Activated B cell treated with CpG ODN at 0.5 μM for 24 hours (primary cell): ENCODE data around the gene SLC6A3. TPM values are rescaled to one million over a fixed set of nuclear protein-coding genes. Genes with fewer than 3 reads are reported as not detected.
A peak's percentile ranks its signal among the peaks of the same experiment; 100 is the strongest.

Experiments used
- ATAC-seq: fragments of 200-7000 bp; cut with Tn5 transposase; one replicate; pipeline ENCODE4 v1.10.0; 2021; ENCODE audit warnings: low read depth, mild to moderate bottlenecking, moderate library complexity
- CTCF ChIA-PET: fragments of 350-600 bp; sonication (Branson Sonifier 250); formaldehyde crosslinking; loops from one replicate; lab custom pipeline; 2021; ENCODE audit warnings: antibody characterized with exemption; lab: Charles Lee
- POLR2A ChIA-PET: fragments of 350-600 bp; sonication (Branson Sonifier 250); formaldehyde crosslinking; loops from one replicate; lab custom pipeline; 2021; ENCODE audit warnings: antibody characterized with exemption; lab: Charles Lee
- DNase-seq: peaks from one replicate; pipeline ENCODE4 v3.0.0; 2022
- H3K27ac Mint-ChIP-seq: one replicate; pipeline ENCODE4 v1.8.0; 2020; ENCODE audit warnings: mixed read lengths
- H3K27me3 Mint-ChIP-seq: one replicate; pipeline ENCODE4 v1.8.0; 2021; ENCODE audit warnings: mixed read lengths
- H3K36me3 Mint-ChIP-seq: one replicate; pipeline ENCODE4 v1.8.0; 2021; ENCODE audit warnings: low read depth, mixed read lengths
- H3K4me1 Mint-ChIP-seq: one replicate; pipeline ENCODE4 v1.8.0; 2021; ENCODE audit warnings: mixed read lengths
- H3K4me3 Mint-ChIP-seq: one replicate; pipeline ENCODE4 v1.8.0; 2020; ENCODE audit warnings: mild to moderate bottlenecking, mixed read lengths
- H3K9me3 Mint-ChIP-seq: one replicate; pipeline ENCODE4 v1.8.0; 2020; ENCODE audit warnings: mixed read lengths
- CTCF ChIP-seq: fragments of 200-600 bp; IDR thresholded peaks from one replicate; pipeline ENCODE4 v1.8.0; 2022; ENCODE audit warnings: antibody characterized with exemption, mild to moderate bottlenecking
- intact Hi-C: fragments of 100-400 bp; cut with micrococcal nuclease; formaldehyde crosslinking; loops from one replicate; pipeline ENCODE4 v1.15.1; 2024
- total RNA-seq: library from RNA; stranded (reverse); gene quantifications from 2 replicates; pipeline ENCODE4 v1.2.3, GENCODE V29; 2022

SLC6A3 gene
- total RNA-seq, 1 donor from 2014 or later, result 2.0 TPM

GRCh38 chr5:1345876-1346626 lies 99.2 kb downstream of the SLC6A3 start:
- Mint-ChIP-seq H3K27me3 (no peaks in the 10 kb centered on the region), H3K4me3 (peak overlapping the region; percentile 77), H3K9me3 (no peaks in the 10 kb centered on the region), H3K27ac (peak overlapping the region; percentile 26), H3K4me1 (peaks cover 36% of the 10 kb centered on the region), H3K36me3 (peaks cover 23% of the 10 kb centered on the region)
- intact Hi-C loops, result loop anchor here (1.0 to 10.0 kb wide), 6 partner anchors 21 to 295 kb away; partner anchors contain the start of gene LPCAT1
- TF ChIP-seq CTCF, result no peak
- POLR2A ChIA-PET, result interaction anchor here (0.5 to 2.9 kb wide), 9 partner anchors 18 to 818 kb away, joined by 3 to 14 read pairs (median 6); no protein-coding TSS in a partner anchor
- CTCF ChIA-PET, result no interaction called here
- DNase-seq, result no peak
- no peak for ATAC-seq

- no peak for TF ChIP-seq CTCF
- DNase-seq, result peak; percentile 92
- H3K4me3 Mint-ChIP-seq, result peak within 1 kb of the TSS; percentile 88
- H3K27me3 Mint-ChIP-seq, result no peaks in the 10 kb centered on the region
- no peaks in the 10 kb centered on the region for H3K9me3 Mint-ChIP-seq
- intact Hi-C loops, result loop anchor here (1.0 to 10.0 kb wide), 6 partner anchors 22 to 296 kb away; partner anchors contain the start of gene LPCAT1
- peaks cover 31% of the 10 kb centered on the region for H3K36me3 Mint-ChIP-seq
- POLR2A ChIA-PET, result interaction anchor here (0.6 to 2.9 kb wide), 13 partner anchors 17 to 290 kb away, joined by 3 to 14 read pairs (median 4); no protein-coding TSS in a partner anchor
- peaks cover 37% of the 10 kb centered on the region for H3K4me1 Mint-ChIP-seq
- H3K27ac Mint-ChIP-seq, result peak within 1 kb of the TSS; percentile 80
- peak; percentile 94 for ATAC-seq
- CTCF ChIA-PET, result interaction anchor here (1.0 kb wide), 2 partner anchors 41 to 249 kb away, joined by 3 read pairs; no protein-coding TSS in a partner anchor
Observed at GRCh38 chr5:1344975-1345838, 100.0 kb downstream of the SLC6A3 start, which contains the start of gene CLPTM1L. Gene CLPTM1L, minus strand, starts transcription at chr5:1345099. Its CDS starts 258 bp downstream, at chr5:1344841.

- intact Hi-C loops, result loop anchor here (2.0 to 10.0 kb wide), 3 partner anchors 141 to 297 kb away; partner anchors contain the start of gene LPCAT1
- POLR2A ChIA-PET, result interaction anchor here (0.6 to 2.9 kb wide), 14 partner anchors 18 to 290 kb away, joined by 3 to 14 read pairs (median 4); no protein-coding TSS in a partner anchor
- H3K27me3 Mint-ChIP-seq, result no peaks in the 10 kb centered on the region
- peaks cover 35% of the 10 kb centered on the region for H3K36me3 Mint-ChIP-seq
- peak overlapping the region; percentile 88 for H3K4me3 Mint-ChIP-seq
- CTCF ChIA-PET, result interaction anchor here (1.0 kb wide), 2 partner anchors 42 to 250 kb away, joined by 3 read pairs; no protein-coding TSS in a partner anchor
- H3K27ac Mint-ChIP-seq, result peak overlapping the region; percentile 80
- H3K4me1 Mint-ChIP-seq, result peaks cover 37% of the 10 kb centered on the region
- no peak for TF ChIP-seq CTCF
- ATAC-seq, result no peak
- DNase-seq, result no peak
- no peaks in the 10 kb centered on the region for H3K9me3 Mint-ChIP-seq
Observed at GRCh38 chr5:1343931-1344901, 101.0 kb downstream of the SLC6A3 start.

GRCh38 chr5:1343315-1343751 lies 101.9 kb downstream of the SLC6A3 start:
- Mint-ChIP-seq H3K27ac (peak overlapping the region; percentile 80), H3K9me3 (no peaks in the 10 kb centered on the region), H3K4me3 (peak overlapping the region; percentile 88), H3K4me1 (peaks cover 37% of the 10 kb centered on the region), H3K36me3 (peaks cover 41% of the 10 kb centered on the region), H3K27me3 (no peaks in the 10 kb centered on the region)
- no peak for ATAC-seq
- no peak for DNase-seq
- POLR2A ChIA-PET, result interaction anchor here (0.6 kb wide), 1 partner anchor 30 kb away, joined by 4 read pairs; no protein-coding TSS in a partner anchor
- intact Hi-C loops, result loop anchor here (10.0 kb wide), 2 partner anchors 141 to 181 kb away; partner anchors contain the start of gene LPCAT1
- CTCF ChIA-PET, result no interaction called here
- no peak for TF ChIP-seq CTCF

Other genes with a start within 250 kb of the SLC6A3 start
- gene SLC6A19, start 243.8 kb downstream of the SLC6A3 start, total RNA-seq, result not detected in 2 replicates
- gene SLC6A18, start 220.1 kb downstream of the SLC6A3 start, total RNA-seq, result not detected in 2 replicates
- 0.22 and 0.35 TPM in 2 replicates for gene TERT, start 150.4 kb downstream of the SLC6A3 start, total RNA-seq
- 87.5 and 100 TPM in 2 replicates for gene CLPTM1L, start 100.3 kb downstream of the SLC6A3 start, total RNA-seq
- gene LPCAT1, start 78.5 kb upstream of the SLC6A3 start, total RNA-seq, result 246 and 269 TPM in 2 replicates